Smooth muscle cell of the brain vasculature (primary cell): Measurements from ENCODE around the gene RBM19.

ENCODE experiments used
- DNase-seq: peaks from one replicate; pipeline ENCODE4 v3.0.0-alpha.2; 2012; ENCODE audit warnings: low read depth, low spot score

The RBM19 gene

GRCh38 chr12:113884392-113884791, 81.7 kb downstream of the RBM19 start:
- DNase-seq = no peak

GRCh38 chr12:113882690-113883089, 83.4 kb downstream of the RBM19 start:
- no peak for DNase-seq

- no peak for DNase-seq
These were observed 84.8 kb downstream of the RBM19 start for GRCh38 chr12:113880988-113881962.

- DNase-seq = no peak
These were observed 85.8 kb downstream of the RBM19 start for GRCh38 chr12:113880326-113880725.

- no peak for DNase-seq
These were observed 86.5 kb downstream of the RBM19 start for GRCh38 chr12:113879658-113880057.

GRCh38 chr12:113877607-113878006, 88.5 kb downstream of the RBM19 start:
- DNase-seq = no peak

GRCh38 chr12:113876160-113876559, 90.0 kb downstream of the RBM19 start:
- DNase-seq = no peak

- DNase-seq = no peak
These were observed 90.4 kb downstream of the RBM19 start for GRCh38 chr12:113875691-113876090.

GRCh38 chr12:113874999-113875561, 91.0 kb downstream of the RBM19 start:
- peak; percentile 58 for DNase-seq

- no peak for DNase-seq
These were observed 91.8 kb downstream of the RBM19 start for GRCh38 chr12:113874326-113874725.

GRCh38 chr12:113873740-113874139, 92.4 kb downstream of the RBM19 start:
- no peak for DNase-seq

GRCh38 chr12:113870890-113871289, 95.2 kb downstream of the RBM19 start:
- DNase-seq = no peak

GRCh38 chr12:113870035-113870434, 96.1 kb downstream of the RBM19 start:
- no peak for DNase-seq

- no peak for DNase-seq
These were observed 97.8 kb downstream of the RBM19 start for GRCh38 chr12:113868365-113868764.

GRCh38 chr12:113867258-113867657, 98.9 kb downstream of the RBM19 start:
- DNase-seq = no peak

- no peak for DNase-seq
These were observed 99.6 kb downstream of the RBM19 start for GRCh38 chr12:113866496-113866895.

GRCh38 chr12:113863455-113863845, 102.7 kb downstream of the RBM19 start:
- DNase-seq = no peak

GRCh38 chr12:113862590-113863454, 103.3 kb downstream of the RBM19 start:
- peak; percentile 24 for DNase-seq

- no peak for DNase-seq
These were observed 104.3 kb downstream of the RBM19 start for GRCh38 chr12:113861708-113862312.

GRCh38 chr12:113860950-113861349, 105.2 kb downstream of the RBM19 start:
- DNase-seq = peak; percentile 31

GRCh38 chr12:113860059-113860820, 105.9 kb downstream of the RBM19 start:
- no peak for DNase-seq
